Suprapubic skin (tissue), 4 donors: Measurements from ENCODE around the gene KAZALD1.

Experiments used
- CTCF ChIP-seq, 2 donors: fragments of 200-600 bp in 1 of 2; fragments of 450-650 bp in 1 of 2; sonication (generic) in 1 of 2; IDR thresholded peaks; one replicate each; pipeline ENCODE4 v1.5.1; 2016 to 2019; ENCODE audit warnings: antibody characterized with exemption in 2 of 2, mild to moderate bottlenecking in 1 of 2, moderate library complexity in 1 of 2
- POLR2A ChIP-seq, 2 donors: fragments of 450-650 bp; IDR thresholded peaks; one replicate each; pipeline ENCODE4 v1.6.1; 2017; ENCODE audit warnings: antibody characterized with exemption in 2 of 2, mild to moderate bottlenecking in 2 of 2, moderate library complexity in 2 of 2
- POLR2AphosphoS5 ChIP-seq, 3 donors: sonication (generic); formaldehyde crosslinking; IDR thresholded peaks; one replicate each; pipeline ENCODE4 v1.6.1; 2017; ENCODE audit warnings: antibody characterized with exemption in 3 of 3

GRCh38 chr10:101079874-101080273 lies 18.1 kb downstream of the KAZALD1 start:
- no peak for TF ChIP-seq CTCF (IDR thresholded peaks at IDR 0.05)
- no peak for TF ChIP-seq POLR2A (IDR thresholded peaks at IDR 0.05)
- no peak for TF ChIP-seq POLR2AphosphoS5 (IDR thresholded peaks at IDR 0.05)
